ENCODE results near the gene CCND1.

DNA sequence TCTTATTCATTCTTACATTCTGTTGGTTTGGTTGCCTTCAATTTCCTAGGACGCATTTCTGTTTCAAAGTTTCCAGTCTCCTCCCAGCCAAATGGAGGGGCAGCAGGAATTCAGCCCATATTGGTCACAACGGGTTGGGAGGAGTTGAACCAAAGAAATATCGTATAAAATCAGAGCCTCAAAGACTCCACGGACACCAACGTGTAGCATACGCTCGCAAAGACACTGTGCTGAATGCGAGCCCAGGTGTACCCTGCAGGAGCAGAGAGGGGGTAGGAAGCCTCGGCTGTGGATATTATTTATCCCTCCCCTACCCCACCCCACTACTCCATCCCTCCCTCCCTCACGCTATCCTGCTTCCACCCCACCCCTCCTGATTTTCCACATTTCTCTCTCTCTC is 15.5 kb upstream of the CCND1 start:
- TF ChIP-seq, protein P1, sequence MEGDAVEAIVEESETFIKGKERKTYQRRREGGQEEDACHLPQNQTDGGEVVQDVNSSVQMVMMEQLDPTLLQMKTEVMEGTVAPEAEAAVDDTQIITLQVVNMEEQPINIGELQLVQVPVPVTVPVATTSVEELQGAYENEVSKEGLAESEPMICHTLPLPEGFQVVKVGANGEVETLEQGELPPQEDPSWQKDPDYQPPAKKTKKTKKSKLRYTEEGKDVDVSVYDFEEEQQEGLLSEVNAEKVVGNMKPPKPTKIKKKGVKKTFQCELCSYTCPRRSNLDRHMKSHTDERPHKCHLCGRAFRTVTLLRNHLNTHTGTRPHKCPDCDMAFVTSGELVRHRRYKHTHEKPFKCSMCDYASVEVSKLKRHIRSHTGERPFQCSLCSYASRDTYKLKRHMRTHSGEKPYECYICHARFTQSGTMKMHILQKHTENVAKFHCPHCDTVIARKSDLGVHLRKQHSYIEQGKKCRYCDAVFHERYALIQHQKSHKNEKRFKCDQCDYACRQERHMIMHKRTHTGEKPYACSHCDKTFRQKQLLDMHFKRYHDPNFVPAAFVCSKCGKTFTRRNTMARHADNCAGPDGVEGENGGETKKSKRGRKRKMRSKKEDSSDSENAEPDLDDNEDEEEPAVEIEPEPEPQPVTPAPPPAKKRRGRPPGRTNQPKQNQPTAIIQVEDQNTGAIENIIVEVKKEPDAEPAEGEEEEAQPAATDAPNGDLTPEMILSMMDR (IDR thresholded peaks at IDR 0.05), result no peak
- TF ChIP-seq POLR2A (IDR thresholded peaks at IDR 0.05) (no peak), POLR2AphosphoS5 (IDR thresholded peaks at IDR 0.05; ENCODE audit: insufficient read depth in 1 of 2, low read depth in 1 of 2) (no peak)

All from vagina (tissue), 2 donors.